Measurements from ENCODE around the gene GATAD2B.

DNA sequence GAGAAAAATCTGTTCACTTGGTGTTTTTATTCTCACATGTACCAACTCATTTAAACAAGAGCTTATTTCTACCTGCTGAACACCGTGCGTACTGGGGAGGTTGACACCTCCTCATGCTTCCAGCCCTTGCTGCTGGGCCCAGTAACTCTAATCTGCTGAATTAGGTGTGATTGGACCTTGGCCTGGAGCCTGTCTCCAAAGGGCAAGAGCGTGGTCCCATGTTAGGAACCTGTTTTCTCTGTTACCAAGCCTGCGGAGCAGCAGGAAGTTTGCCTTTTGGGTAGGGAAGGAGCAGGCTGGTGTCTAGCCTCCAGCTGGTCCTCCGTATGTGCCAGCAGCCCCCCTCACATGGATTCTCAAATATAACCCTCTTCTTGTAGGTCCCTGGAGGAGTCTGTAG lies 158.5 kb downstream of the GATAD2B start:
- TF ChIP-seq, protein P1, sequence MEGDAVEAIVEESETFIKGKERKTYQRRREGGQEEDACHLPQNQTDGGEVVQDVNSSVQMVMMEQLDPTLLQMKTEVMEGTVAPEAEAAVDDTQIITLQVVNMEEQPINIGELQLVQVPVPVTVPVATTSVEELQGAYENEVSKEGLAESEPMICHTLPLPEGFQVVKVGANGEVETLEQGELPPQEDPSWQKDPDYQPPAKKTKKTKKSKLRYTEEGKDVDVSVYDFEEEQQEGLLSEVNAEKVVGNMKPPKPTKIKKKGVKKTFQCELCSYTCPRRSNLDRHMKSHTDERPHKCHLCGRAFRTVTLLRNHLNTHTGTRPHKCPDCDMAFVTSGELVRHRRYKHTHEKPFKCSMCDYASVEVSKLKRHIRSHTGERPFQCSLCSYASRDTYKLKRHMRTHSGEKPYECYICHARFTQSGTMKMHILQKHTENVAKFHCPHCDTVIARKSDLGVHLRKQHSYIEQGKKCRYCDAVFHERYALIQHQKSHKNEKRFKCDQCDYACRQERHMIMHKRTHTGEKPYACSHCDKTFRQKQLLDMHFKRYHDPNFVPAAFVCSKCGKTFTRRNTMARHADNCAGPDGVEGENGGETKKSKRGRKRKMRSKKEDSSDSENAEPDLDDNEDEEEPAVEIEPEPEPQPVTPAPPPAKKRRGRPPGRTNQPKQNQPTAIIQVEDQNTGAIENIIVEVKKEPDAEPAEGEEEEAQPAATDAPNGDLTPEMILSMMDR (IDR thresholded peaks at IDR 0.05; ENCODE audit: insufficient read depth, low read depth, low read length): no peak
- no peak for TF ChIP-seq EZH2 (IDR thresholded peaks at IDR 0.05; ENCODE audit: insufficient read depth, low read length)

All from astrocyte (in vitro differentiated cells and primary cell).